Peyer's patch (tissue), 4 donors: ENCODE results near the gene GTPBP8.

Source experiments
- POLR2A ChIP-seq, 2 donors: fragments of 450-650 bp; IDR thresholded peaks; one replicate each; pipeline ENCODE4 v1.5.1; 2017; ENCODE audit warnings: antibody characterized with exemption in 2 of 2, mild to moderate bottlenecking in 2 of 2, moderate library complexity in 2 of 2
- TF ChIP-seq, protein P1 (sequence below), 6 experiments: fragments of 450-650 bp in 4 of 6; fragments of 200-600 bp in 2 of 6; sonication (generic) in 1 of 6; IDR thresholded peaks; one replicate each; pipeline ENCODE4 v1.5.1; 2017 to 2019; ENCODE audit warnings: antibody characterized with exemption in 6 of 6, mild to moderate bottlenecking in 3 of 6, moderate library complexity in 1 of 6

DNA sequence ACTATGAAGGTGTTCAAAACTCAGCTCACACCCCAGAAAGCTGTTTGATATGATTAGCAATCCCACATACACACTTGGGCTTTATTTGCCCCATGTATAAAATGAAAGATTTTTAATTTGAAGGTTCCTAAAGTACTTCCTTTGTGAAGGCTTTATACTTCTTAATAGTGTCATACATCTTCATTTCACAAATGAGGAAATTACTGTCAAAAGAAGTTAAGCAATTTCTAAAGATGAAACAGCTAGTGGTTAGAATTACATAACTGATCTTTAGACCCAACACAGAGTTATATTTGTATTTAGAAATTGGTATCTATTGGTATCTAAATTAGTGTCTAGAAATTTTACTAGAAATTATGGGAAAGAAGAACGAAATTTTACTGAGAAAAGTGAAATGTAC lies 23.0 kb upstream of the GTPBP8 start:
- TF ChIP-seq POLR2A (IDR thresholded peaks at IDR 0.05) = no peak
- TF ChIP-seq, protein P1, sequence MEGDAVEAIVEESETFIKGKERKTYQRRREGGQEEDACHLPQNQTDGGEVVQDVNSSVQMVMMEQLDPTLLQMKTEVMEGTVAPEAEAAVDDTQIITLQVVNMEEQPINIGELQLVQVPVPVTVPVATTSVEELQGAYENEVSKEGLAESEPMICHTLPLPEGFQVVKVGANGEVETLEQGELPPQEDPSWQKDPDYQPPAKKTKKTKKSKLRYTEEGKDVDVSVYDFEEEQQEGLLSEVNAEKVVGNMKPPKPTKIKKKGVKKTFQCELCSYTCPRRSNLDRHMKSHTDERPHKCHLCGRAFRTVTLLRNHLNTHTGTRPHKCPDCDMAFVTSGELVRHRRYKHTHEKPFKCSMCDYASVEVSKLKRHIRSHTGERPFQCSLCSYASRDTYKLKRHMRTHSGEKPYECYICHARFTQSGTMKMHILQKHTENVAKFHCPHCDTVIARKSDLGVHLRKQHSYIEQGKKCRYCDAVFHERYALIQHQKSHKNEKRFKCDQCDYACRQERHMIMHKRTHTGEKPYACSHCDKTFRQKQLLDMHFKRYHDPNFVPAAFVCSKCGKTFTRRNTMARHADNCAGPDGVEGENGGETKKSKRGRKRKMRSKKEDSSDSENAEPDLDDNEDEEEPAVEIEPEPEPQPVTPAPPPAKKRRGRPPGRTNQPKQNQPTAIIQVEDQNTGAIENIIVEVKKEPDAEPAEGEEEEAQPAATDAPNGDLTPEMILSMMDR (IDR thresholded peaks at IDR 0.05) = no peak
